Measurements from ENCODE around the gene SPHKAP.
"Not testable (repeated sequence)": the region's sequence is repeated elsewhere in the genome, so short reads cannot be mapped to it uniquely, and the experiment has no call there.

The SPHKAP gene

GRCh38 chr2:227960317-227960716, 221.2 kb downstream of the SPHKAP start:
- Histone ChIP-seq H3K4me3 (ENCODE audit: low read depth, low read length) (no peak overlapping the region), H3K27ac (ENCODE audit: low read depth, low read length) (no peak overlapping the region), H3K36me3 (ENCODE audit: control insufficient read depth, insufficient read depth, low read length) (no peaks in the 10 kb centered on the region), H3K4me1 (ENCODE audit: control insufficient read depth, insufficient read depth, low read length) (no peaks in the 10 kb centered on the region), H3K9me3 (ENCODE audit: control insufficient read depth, insufficient read depth, low read depth, low read length) (no peaks in the 10 kb centered on the region), H3K9ac (ENCODE audit: low read length) (no peak overlapping the region), H3K27me3 (ENCODE audit: control insufficient read depth, insufficient read depth, low read length) (no peaks in the 10 kb centered on the region)

- no peaks in the 10 kb centered on the region for H3K36me3 ChIP-seq (ENCODE audit: control insufficient read depth, insufficient read depth, low read length)
- H3K9ac ChIP-seq (ENCODE audit: low read length), result no peak overlapping the region
- peaks cover 3% of the 10 kb centered on the region; the same call in 1 of the 2 replicates for H3K4me1 ChIP-seq (ENCODE audit: control insufficient read depth, insufficient read depth, low read length)
- H3K27me3 ChIP-seq (ENCODE audit: control insufficient read depth, insufficient read depth, low read length), result no peaks in the 10 kb centered on the region
- H3K9me3 ChIP-seq (ENCODE audit: control insufficient read depth, insufficient read depth, low read depth, low read length), result 0 out of 2 replicates have a peak, but pooled peaks cover 3% of the 10 kb centered on the region
- H3K4me3 ChIP-seq (ENCODE audit: low read depth, low read length), result no peak overlapping the region
- H3K27ac ChIP-seq (ENCODE audit: low read depth, low read length), result no peak overlapping the region
Measured at GRCh38 chr2:227942965-227943364, 238.5 kb downstream of the SPHKAP start.

- Histone ChIP-seq H3K9me3 (ENCODE audit: control insufficient read depth, insufficient read depth, low read depth, low read length) (0 out of 2 replicates have a peak, but pooled peaks cover 3% of the 10 kb centered on the region), H3K4me1 (ENCODE audit: control insufficient read depth, insufficient read depth, low read length) (peaks cover 3% of the 10 kb centered on the region; the same call in 1 of the 2 replicates), H3K27me3 (ENCODE audit: control insufficient read depth, insufficient read depth, low read length) (no peaks in the 10 kb centered on the region), H3K4me3 (ENCODE audit: low read depth, low read length) (no peak overlapping the region), H3K27ac (ENCODE audit: low read depth, low read length) (no peak overlapping the region), H3K36me3 (ENCODE audit: control insufficient read depth, insufficient read depth, low read length) (no peaks in the 10 kb centered on the region), H3K9ac (ENCODE audit: low read length) (no peak overlapping the region)
Measured at GRCh38 chr2:227942021-227942420, 239.5 kb downstream of the SPHKAP start.

GRCh38 chr2:227939271-227940027, 242.0 kb downstream of the SPHKAP start:
- Histone ChIP-seq H3K9ac (ENCODE audit: low read length) (no peak overlapping the region), H3K4me3 (ENCODE audit: low read depth, low read length) (no peak overlapping the region), H3K27me3 (ENCODE audit: control insufficient read depth, insufficient read depth, low read length) (no peaks in the 10 kb centered on the region), H3K4me1 (ENCODE audit: control insufficient read depth, insufficient read depth, low read length) (peaks cover 3% of the 10 kb centered on the region; the same call in 1 of the 2 replicates), H3K27ac (ENCODE audit: low read depth, low read length) (no peak overlapping the region), H3K36me3 (ENCODE audit: control insufficient read depth, insufficient read depth, low read length) (no peaks in the 10 kb centered on the region), H3K9me3 (ENCODE audit: control insufficient read depth, insufficient read depth, low read depth, low read length) (no peaks in the 10 kb centered on the region)

GRCh38 chr2:227936249-227936648, 245.2 kb downstream of the SPHKAP start:
- H3K36me3 ChIP-seq (ENCODE audit: control insufficient read depth, insufficient read depth, low read length); H3K4me3 ChIP-seq (ENCODE audit: low read depth, low read length); H3K27ac ChIP-seq (ENCODE audit: low read depth, low read length); H3K9me3 ChIP-seq (ENCODE audit: control insufficient read depth, insufficient read depth, low read depth, low read length); H3K27me3 ChIP-seq (ENCODE audit: control insufficient read depth, insufficient read depth, low read length); H3K9ac ChIP-seq (ENCODE audit: low read length); H3K4me1 ChIP-seq (ENCODE audit: control insufficient read depth, insufficient read depth, low read length): not testable (repeated sequence)

- Histone ChIP-seq H3K36me3 (ENCODE audit: control insufficient read depth, insufficient read depth, low read length) (no peaks in the 10 kb centered on the region), H3K27me3 (ENCODE audit: control insufficient read depth, insufficient read depth, low read length) (no peaks in the 10 kb centered on the region), H3K4me1 (ENCODE audit: control insufficient read depth, insufficient read depth, low read length) (peaks cover 5% of the 10 kb centered on the region; the same call in 1 of the 2 replicates), H3K27ac (ENCODE audit: low read depth, low read length) (no peak overlapping the region), H3K9ac (ENCODE audit: low read length) (no peak overlapping the region), H3K9me3 (ENCODE audit: control insufficient read depth, insufficient read depth, low read depth, low read length) (no peaks in the 10 kb centered on the region), H3K4me3 (ENCODE audit: low read depth, low read length) (no peak overlapping the region)
Measured at GRCh38 chr2:227933884-227934283, 247.6 kb downstream of the SPHKAP start.

- Histone ChIP-seq H3K27me3 (ENCODE audit: control insufficient read depth, insufficient read depth, low read length) (no peaks in the 10 kb centered on the region), H3K4me1 (ENCODE audit: control insufficient read depth, insufficient read depth, low read length) (peaks cover 5% of the 10 kb centered on the region; the same call in 1 of the 2 replicates), H3K4me3 (ENCODE audit: low read depth, low read length) (no peak overlapping the region), H3K36me3 (ENCODE audit: control insufficient read depth, insufficient read depth, low read length) (no peaks in the 10 kb centered on the region), H3K9me3 (ENCODE audit: control insufficient read depth, insufficient read depth, low read depth, low read length) (peaks cover 9% of the 10 kb centered on the region), H3K9ac (ENCODE audit: low read length) (no peak overlapping the region), H3K27ac (ENCODE audit: low read depth, low read length) (no peak overlapping the region)
Measured at GRCh38 chr2:227932403-227932802, 249.1 kb downstream of the SPHKAP start.

- Histone ChIP-seq H3K36me3 (ENCODE audit: control insufficient read depth, insufficient read depth, low read length) (no peaks in the 10 kb centered on the region), H3K27ac (ENCODE audit: low read depth, low read length) (no peak overlapping the region), H3K4me1 (ENCODE audit: control insufficient read depth, insufficient read depth, low read length) (peaks cover 5% of the 10 kb centered on the region; the same call in 1 of the 2 replicates), H3K4me3 (ENCODE audit: low read depth, low read length) (no peak overlapping the region), H3K9ac (ENCODE audit: low read length) (no peak overlapping the region), H3K27me3 (ENCODE audit: control insufficient read depth, insufficient read depth, low read length) (no peaks in the 10 kb centered on the region), H3K9me3 (ENCODE audit: control insufficient read depth, insufficient read depth, low read depth, low read length) (peaks cover 13% of the 10 kb centered on the region)
Measured at GRCh38 chr2:227932001-227932400, 249.5 kb downstream of the SPHKAP start.
